Brain microvascular endothelial cell (primary cell): ENCODE data around the gene NUCB2.
"Not testable (repeated sequence)": the region's sequence is repeated elsewhere in the genome, so short reads cannot be mapped to it uniquely, and the experiment has no call there.

Experiments
- DNase-seq: peaks from one replicate; pipeline ENCODE4 v3.0.0-alpha.2; 2020
- H3K27ac ChIP-seq: fragments of 250-450 bp; sonication (Bioruptor Pico); 2 replicates; pipeline ENCODE4 v1.5.1; 2020; ENCODE audit warnings: mild to moderate bottlenecking, moderate library complexity
- H3K27me3 ChIP-seq: fragments of 250-450 bp; sonication (Bioruptor Pico); replicated peaks from 2 replicates; pipeline ENCODE4 v1.5.1; 2020; ENCODE audit warnings: mild to moderate bottlenecking
- H3K36me3 ChIP-seq: fragments of 250-450 bp; sonication (Bioruptor Pico); replicated peaks from 2 replicates; pipeline ENCODE4 v1.5.1; 2020; ENCODE audit warnings: mild to moderate bottlenecking
- H3K4me3 ChIP-seq: 2 replicates; pipeline ENCODE4 v1.5.1; 2011; ENCODE audit warnings: low read depth, mild to moderate bottlenecking, control low read depth, low read length, moderate library complexity
- CTCF ChIP-seq: IDR thresholded peaks from 2 replicates; pipeline ENCODE4 v1.5.1; 2011; ENCODE audit warnings: low read depth, mild to moderate bottlenecking, moderate library complexity, low read length, control low read depth, inconsistent platforms; ENCODE audit errors: missing control alignments
- in situ Hi-C: cut with HindIII; loops from 2 replicates; pipeline ENCODE4 v1.10.0; 2017; ENCODE audit warnings: low sequenced_read_pairs, low pct_ligation_motif_present

Gene NUCB2

DNA sequence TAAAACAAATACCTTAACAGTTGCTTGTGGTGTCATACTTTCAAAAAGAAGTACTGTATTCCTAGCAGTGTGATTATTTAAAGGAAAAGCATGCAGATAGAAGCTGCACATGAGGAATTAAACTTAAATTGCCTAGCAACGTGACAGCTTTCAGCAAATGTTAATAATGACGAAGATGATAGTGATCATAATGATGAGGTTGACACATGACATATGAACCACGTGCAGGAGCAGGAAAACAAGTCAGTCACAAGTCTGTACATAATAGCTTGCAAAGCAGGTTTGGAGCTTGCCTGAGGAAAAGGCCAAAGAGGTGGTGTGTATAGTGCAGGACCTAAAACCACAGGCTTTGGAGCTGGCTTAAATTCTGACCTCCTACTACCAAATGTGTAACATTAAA, 38.2 kb upstream of the NUCB2 start:
- Histone ChIP-seq H3K36me3 (no peaks in the 10 kb centered on the region), H3K27ac (no peak overlapping the region), H3K4me3 (no peak overlapping the region), H3K27me3 (no peaks in the 10 kb centered on the region)
- in situ Hi-C loops: no loop called here
- DNase-seq: no peak
- TF ChIP-seq CTCF: no peak

DNA sequence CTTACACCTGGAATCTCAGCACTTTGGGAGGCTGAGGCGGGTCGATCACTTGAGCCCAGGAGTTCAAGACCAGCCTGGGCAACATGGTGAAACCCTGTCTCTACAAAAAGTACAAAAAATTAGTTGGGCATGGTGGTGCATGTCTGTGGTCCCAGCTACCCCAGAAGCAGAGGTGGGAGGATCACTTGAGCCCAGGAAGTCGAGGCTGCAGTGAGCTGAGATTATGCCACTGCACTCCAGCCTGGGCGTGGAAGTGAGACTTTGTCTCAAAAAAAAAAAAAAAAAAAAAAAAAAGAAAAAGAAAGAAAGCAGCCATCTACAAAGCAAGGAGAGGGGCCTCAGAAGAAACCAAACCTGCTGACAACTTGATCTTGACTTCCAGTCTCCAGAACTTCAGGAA, 36.6 kb upstream of the NUCB2 start:
- in situ Hi-C loops, H3K36me3 ChIP-seq, H3K27me3 ChIP-seq, H3K4me3 ChIP-seq, DNase-seq, H3K27ac ChIP-seq: not testable (repeated sequence)

DNA sequence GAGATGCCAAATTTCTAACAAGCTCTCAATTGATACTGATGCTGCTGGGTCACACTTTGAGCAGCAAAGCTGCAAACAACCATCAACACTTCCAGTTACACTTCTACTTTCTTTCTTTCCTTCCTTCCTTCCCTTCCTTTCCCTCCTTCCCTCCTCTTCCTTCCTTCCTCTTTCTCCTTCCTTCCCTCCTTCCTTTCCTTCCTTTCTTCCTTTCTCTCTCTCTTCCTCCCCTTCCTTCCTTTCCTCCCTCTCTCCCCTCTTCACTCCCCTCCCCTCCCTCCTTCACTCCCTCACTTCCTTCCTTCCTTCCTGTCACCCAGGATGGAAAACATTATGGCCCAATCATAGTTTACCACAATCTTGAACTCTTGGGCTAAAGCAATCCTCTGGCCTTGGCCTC, 35.8 kb upstream of the NUCB2 start:
- in situ Hi-C loops: no loop called here
- Histone ChIP-seq H3K27ac (no peak overlapping the region), H3K4me3 (no peak overlapping the region), H3K27me3 (no peaks in the 10 kb centered on the region), H3K36me3 (no peaks in the 10 kb centered on the region)
- DNase-seq: no peak
- TF ChIP-seq CTCF: no peak

DNA sequence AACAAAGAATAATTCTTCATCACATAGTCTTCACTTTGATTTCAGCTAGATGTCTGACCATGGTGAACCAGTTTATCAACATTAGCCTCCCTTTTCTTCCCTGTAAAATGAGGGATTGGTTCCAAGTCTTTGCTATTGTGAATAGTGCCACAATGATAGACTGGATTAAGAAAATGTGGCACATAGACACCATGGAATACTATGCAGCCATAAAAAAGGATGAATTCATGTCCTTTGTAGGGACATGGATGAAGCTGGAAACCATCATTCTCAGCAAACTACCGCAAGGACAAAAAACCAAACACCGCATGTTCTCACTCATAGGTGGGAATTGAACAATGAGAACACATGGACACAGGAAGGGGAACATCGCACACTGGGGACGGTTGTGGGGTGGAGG, 33.6 kb upstream of the NUCB2 start:
- H3K27ac ChIP-seq, H3K36me3 ChIP-seq, H3K27me3 ChIP-seq, in situ Hi-C loops, DNase-seq, H3K4me3 ChIP-seq: not testable (repeated sequence)

- H3K27me3 ChIP-seq: no peaks in the 10 kb centered on the region
- no peak overlapping the region for H3K27ac ChIP-seq
- no peak overlapping the region for H3K4me3 ChIP-seq
- H3K36me3 ChIP-seq: no peaks in the 10 kb centered on the region
- no peak for DNase-seq
- in situ Hi-C loops: no loop called here
- no peak for TF ChIP-seq CTCF
These were observed 32.5 kb upstream of the NUCB2 start for GRCh38 chr11:17244046-17244445.

DNA sequence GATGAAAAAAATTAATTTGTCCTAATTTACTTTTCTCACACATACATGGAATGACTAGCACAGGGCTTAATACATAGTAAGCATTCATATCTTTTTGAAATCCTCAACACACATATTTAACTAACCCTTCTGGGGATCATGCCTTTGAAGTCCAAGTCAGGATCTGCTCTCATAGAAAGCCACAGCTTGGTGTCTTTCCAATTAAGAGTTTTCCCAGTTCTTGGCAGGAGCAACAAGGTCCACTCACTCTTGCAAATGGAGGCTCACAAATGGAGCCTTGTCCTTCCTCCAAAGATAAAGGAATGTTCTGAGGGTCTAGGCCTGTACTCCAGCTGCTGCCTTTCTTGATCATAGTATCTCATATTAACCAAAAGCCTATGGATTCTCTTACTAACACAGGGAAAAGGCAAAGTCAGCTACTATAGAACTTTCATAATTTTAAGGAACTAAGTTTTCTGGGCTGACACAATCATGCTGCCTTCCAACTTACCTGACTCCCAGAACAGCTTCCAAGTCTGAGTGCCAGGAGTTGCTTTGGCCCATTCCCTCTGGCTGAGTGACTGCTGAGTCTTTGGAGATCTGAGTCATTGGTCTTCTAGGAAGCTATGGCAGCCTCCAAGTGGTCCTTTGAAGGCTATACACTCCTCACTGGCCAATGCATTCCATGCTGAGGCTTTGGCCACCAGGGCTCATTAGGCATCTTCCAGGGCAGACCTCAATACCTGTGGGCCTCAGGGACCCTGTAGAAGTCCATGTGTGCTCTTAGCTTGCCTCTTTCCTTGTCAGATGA, 25.8 kb upstream of the NUCB2 start:
- Histone ChIP-seq H3K27me3 (no peaks in the 10 kb centered on the region), H3K4me3 (no peak overlapping the region), H3K27ac (no peak overlapping the region), H3K36me3 (no peaks in the 10 kb centered on the region)
- no peak for TF ChIP-seq CTCF
- no peak for DNase-seq
- in situ Hi-C loops: no loop called here

- DNase-seq: no peak
- Histone ChIP-seq H3K4me3 (no peak overlapping the region), H3K36me3 (no peaks in the 10 kb centered on the region), H3K27me3 (no peaks in the 10 kb centered on the region), H3K27ac (no peak overlapping the region)
- in situ Hi-C loops: no loop called here
- no peak for TF ChIP-seq CTCF
These were observed 23.8 kb upstream of the NUCB2 start for GRCh38 chr11:17252704-17253103.
